H1 (cell line): ENCODE measurements around the gene STXBP6. TPM values are rescaled to one million over a fixed set of nuclear protein-coding genes. Genes with fewer than 3 reads are reported as not detected.

Experiments
- CTCF ChIA-PET: fragments of 300-600 bp; sonication (Branson Sonifier 250); formaldehyde crosslinking; loops from one replicate; lab custom pipeline; 2021; ENCODE audit not compliant: partially characterized antibody; lab: Charles Lee
- POLR2A ChIA-PET: fragments of 300-600 bp; sonication (Branson Sonifier 250); formaldehyde crosslinking; loops from one replicate; lab custom pipeline; 2021; ENCODE audit warnings: inconsistent platforms; ENCODE audit not compliant: partially characterized antibody; lab: Charles Lee
- DNase-seq, 2 experiments: peaks; one replicate each; pipeline versions ENCODE4 v3.0.0 to v3.0.0-alpha.2; 2010 to 2022; ENCODE audit warnings: low spot score in 2 of 2, low read depth in 1 of 2, mixed read lengths in 1 of 2
- FAIRE-seq: peaks from 2 replicates; lab custom pipeline; 2011; peaks lifted over from hg19 to GRCh38; lab: Jason Lieb, UNC
- H2AFZ ChIP-seq: 2 replicates; pipeline ENCODE4 v1.8.1; 2012; ENCODE audit warnings: low read length, inconsistent platforms
- H2AK5ac ChIP-seq: 2 replicates; pipeline ENCODE4 v1.6.1; 2013; ENCODE audit warnings: low read depth, low read length
- H2BK120ac ChIP-seq: replicated peaks from 2 replicates; pipeline ENCODE3; 2013; ENCODE audit warnings: low read depth, low read length, inconsistent platforms
- H2BK12ac ChIP-seq: 2 replicates; pipeline ENCODE4 v1.6.1; 2013; ENCODE audit warnings: low read depth, low read length
- H2BK15ac ChIP-seq: 2 replicates; pipeline ENCODE4 v1.6.1; 2013; ENCODE audit warnings: low read length
- H2BK20ac ChIP-seq: 2 replicates; pipeline ENCODE4 v1.6.1; 2013; ENCODE audit warnings: low read length
- H2BK5ac ChIP-seq: 2 replicates; pipeline ENCODE4 v1.6.1; 2013; ENCODE audit warnings: low read depth, low read length
- H3K14ac ChIP-seq: 2 replicates; pipeline ENCODE4 v1.6.1; 2013; ENCODE audit warnings: inconsistent platforms; ENCODE audit not compliant: insufficient read length
- H3K18ac ChIP-seq: 2 replicates; pipeline ENCODE4 v1.6.1; 2013; ENCODE audit warnings: low read length; ENCODE audit errors: extremely low read depth
- H3K23ac ChIP-seq: 2 replicates; pipeline ENCODE4 v1.6.1; 2013; ENCODE audit warnings: inconsistent platforms; ENCODE audit not compliant: insufficient read length
- H3K23me2 ChIP-seq: 2 replicates; pipeline ENCODE4 v1.6.1; 2013; ENCODE audit warnings: low read depth, low read length
- H3K27ac ChIP-seq: 2 replicates; pipeline ENCODE4 v1.6.1; 2011; ENCODE audit warnings: low read depth, low read length, inconsistent platforms
- H3K27me3 ChIP-seq, 4 experiments: replicated peaks in 1 of 4; 1 replicate in 1 of 4; 2 replicates in 3 of 4; pipeline versions ENCODE4 v1.6.1 to v1.8.1; 2011 to 2013; ENCODE audit warnings: low read length in 3 of 4, mild to moderate bottlenecking in 3 of 4, inconsistent platforms in 2 of 4, mixed read lengths in 2 of 4, moderate library complexity in 1 of 4; ENCODE audit not compliant: control insufficient read depth in 3 of 4, insufficient read depth in 3 of 4; ENCODE audit errors: extremely low read depth in 1 of 4
- H3K36me3 ChIP-seq, 4 experiments: 2 replicates each; pipeline versions ENCODE4 v1.6.1 to v1.8.1; 2011 to 2013; ENCODE audit warnings: mild to moderate bottlenecking in 4 of 4, low read length in 3 of 4, moderate library complexity in 2 of 4, control low read depth in 1 of 4, inconsistent platforms in 1 of 4; ENCODE audit not compliant: insufficient read depth in 4 of 4, control insufficient read depth in 2 of 4
- H3K4ac ChIP-seq: replicated peaks from 2 replicates; pipeline ENCODE3; 2013; ENCODE audit warnings: low read length, low read depth, mixed read lengths, inconsistent platforms; ENCODE audit not compliant: insufficient read length
- H3K4me1 ChIP-seq, 4 experiments: replicated peaks in 1 of 4; 1 replicate in 1 of 4; 2 replicates in 3 of 4; pipeline versions ENCODE4 v1.6.1 to v1.8.1; 2011 to 2013; ENCODE audit warnings: low read length in 3 of 4, inconsistent platforms in 2 of 4, mixed read lengths in 1 of 4; ENCODE audit not compliant: insufficient read depth in 4 of 4, control insufficient read depth in 3 of 4
- H3K4me2 ChIP-seq, 2 experiments: 2 replicates each; pipeline versions ENCODE4 v1.6.1 to v1.8.1; 2011 to 2013; ENCODE audit warnings: low read depth in 2 of 2, low read length in 2 of 2, control low read depth in 1 of 2, inconsistent platforms in 1 of 2, mild to moderate bottlenecking in 1 of 2; ENCODE audit not compliant: insufficient read depth in 1 of 2
- H3K4me3 ChIP-seq, 4 experiments: fragments of 200-600, 300-600 bp in 1 of 4; sonication (generic), shearing (Covaris generic), sonication (Bioruptor Twin) in 1 of 4; 2 replicates each; pipeline versions ENCODE4 v1.5.1 to v1.8.1; 2011 to 2016; ENCODE audit warnings: low read length in 4 of 4, low read depth in 3 of 4, control low read depth in 2 of 4, inconsistent platforms in 2 of 4, mild to moderate bottlenecking in 2 of 4, mixed read lengths in 1 of 4, moderate library complexity in 1 of 4; ENCODE audit not compliant: insufficient read depth in 2 of 4; ENCODE audit errors: extremely low read depth in 1 of 4
- H3K56ac ChIP-seq: replicated peaks from 2 replicates; pipeline ENCODE3; 2013; ENCODE audit warnings: low read depth, mild to moderate bottlenecking, mixed read lengths, low read length, inconsistent platforms; ENCODE audit not compliant: insufficient read length
- H3K79me1 ChIP-seq: 2 replicates; pipeline ENCODE4 v1.6.1; 2013; ENCODE audit warnings: low read depth, low read length, control low read depth
- H3K79me2 ChIP-seq, 2 experiments: 2 replicates each; pipeline versions ENCODE4 v1.6.1 to v1.8.1; 2012 to 2013; ENCODE audit warnings: low read length in 2 of 2, mild to moderate bottlenecking in 2 of 2, inconsistent platforms in 1 of 2; ENCODE audit not compliant: insufficient read depth in 2 of 2, control insufficient read depth in 1 of 2
- H3K9ac ChIP-seq, 4 experiments: replicated peaks in 1 of 4; 1 replicate in 1 of 4; 2 replicates in 3 of 4; pipeline versions ENCODE4 v1.6.1 to v1.8.1; 2011 to 2013; ENCODE audit warnings: low read depth in 3 of 4, low read length in 3 of 4, control low read depth in 2 of 4, mild to moderate bottlenecking in 2 of 4, moderate library complexity in 2 of 4, inconsistent platforms in 1 of 4; ENCODE audit errors: extremely low read depth in 1 of 4
- H3K9me3 ChIP-seq, 2 experiments: 2 replicates each; pipeline versions ENCODE4 v1.6.1 to v1.8.1; 2012 to 2013; ENCODE audit warnings: mild to moderate bottlenecking in 2 of 2, moderate library complexity in 2 of 2, control low read depth in 1 of 2, inconsistent platforms in 1 of 2, low read depth in 1 of 2, low read length in 1 of 2, mixed read lengths in 1 of 2; ENCODE audit not compliant: insufficient read depth in 2 of 2
- H4K20me1 ChIP-seq, 2 experiments: replicated peaks in 1 of 2; 2 replicates each; pipeline versions ENCODE3 to v1.8.1; 2011 to 2013; ENCODE audit warnings: inconsistent platforms in 2 of 2, low read length in 2 of 2, mild to moderate bottlenecking in 1 of 2; ENCODE audit not compliant: insufficient read depth in 2 of 2, control insufficient read depth in 1 of 2
- H4K5ac ChIP-seq: 2 replicates; pipeline ENCODE4 v1.6.1; 2013; ENCODE audit warnings: low read length, low read depth, mixed read lengths, inconsistent platforms; ENCODE audit not compliant: insufficient read length
- H4K8ac ChIP-seq: 2 replicates; pipeline ENCODE4 v1.8.0; 2013; ENCODE audit warnings: mild to moderate bottlenecking, moderate library complexity, low read length, inconsistent platforms; ENCODE audit not compliant: insufficient read depth; ENCODE audit errors: extremely low read depth
- H4K91ac ChIP-seq: replicated peaks from 2 replicates; pipeline ENCODE3; 2013; ENCODE audit warnings: low read length, mixed read lengths, inconsistent platforms; ENCODE audit not compliant: insufficient read length
- ASH2L ChIP-seq: fragments of 200-600, 300-600 bp; sonication (generic); IDR thresholded peaks from one replicate; pipeline ENCODE4 v1.7.1; 2017; ENCODE audit warnings: low read length
- BRCA1 ChIP-seq: IDR thresholded peaks from 2 replicates; pipeline ENCODE4 v1.6.1; 2012; ENCODE audit warnings: low read depth, low read length, improper control_type of control experiment
- CEBPB ChIP-seq: IDR thresholded peaks from 2 replicates; pipeline ENCODE4 v1.6.1; 2012; ENCODE audit warnings: low read depth, low read length
- CHD1 ChIP-seq: IDR thresholded peaks from 2 replicates; pipeline ENCODE4 v1.6.1; 2012; ENCODE audit warnings: low read depth, low read length, improper control_type of control experiment
- CHD2 ChIP-seq: IDR thresholded peaks from 2 replicates; pipeline ENCODE4 v1.6.1; 2012; ENCODE audit warnings: low read length, improper control_type of control experiment
- CTBP2 ChIP-seq: IDR thresholded peaks from 2 replicates; pipeline ENCODE4 v1.7.0; 2011; ENCODE audit warnings: borderline replicate concordance, mild to moderate bottlenecking, moderate library complexity, mixed read lengths, low read length; ENCODE audit not compliant: insufficient read depth, insufficient read length
- EP300 ChIP-seq, 2 experiments: IDR thresholded peaks; 1 replicate in 1 of 2; 2 replicates in 1 of 2; pipeline ENCODE4 v1.6.1; 2011 to 2012; ENCODE audit warnings: low read depth in 2 of 2, low read length in 2 of 2, mild to moderate bottlenecking in 2 of 2, borderline replicate concordance in 1 of 2, inconsistent platforms in 1 of 2, moderate library complexity in 1 of 2
- FOSL1 ChIP-seq: IDR thresholded peaks from 2 replicates; pipeline ENCODE4 v1.6.1; 2011; ENCODE audit warnings: mild to moderate bottlenecking, low read depth, low read length, moderate library complexity; ENCODE audit not compliant: insufficient read depth
- NRF1 ChIP-seq: IDR thresholded peaks from 2 replicates; pipeline ENCODE4 v1.6.1; 2011; ENCODE audit warnings: mild to moderate bottlenecking, low read depth, low read length, improper control_type of control experiment
- RNF2 ChIP-seq: fragments of 200-900, 300-1000 bp; sonication (generic); IDR thresholded peaks from 2 replicates; pipeline ENCODE4 v1.7.1; 2016; ENCODE audit warnings: borderline replicate concordance, low read depth, mild to moderate bottlenecking, antibody characterized with exemption, low read length; ENCODE audit not compliant: poor library complexity, severe bottlenecking; ENCODE audit errors: missing control alignments
- SAP30 ChIP-seq: fragments of 300-600 bp; sonication (generic); IDR thresholded peaks from 2 replicates; pipeline ENCODE4 v1.7.1; 2012; ENCODE audit warnings: low read length, moderate library complexity, mild to moderate bottlenecking, inconsistent platforms; ENCODE audit not compliant: insufficient read depth, insufficient replicate concordance
- SIRT6 ChIP-seq: IDR thresholded peaks from one replicate; pipeline ENCODE4 v1.7.1; 2012; ENCODE audit warnings: low read length, inconsistent platforms
- TBP ChIP-seq: IDR thresholded peaks from 2 replicates; pipeline ENCODE4 v1.6.1; 2011; ENCODE audit warnings: low read depth, low read length, improper control_type of control experiment
- YY1 ChIP-seq: IDR thresholded peaks from 2 replicates; pipeline ENCODE4 v1.6.1; 2011; ENCODE audit warnings: low read depth, mild to moderate bottlenecking, low read length
- WGBS, 2 experiments: shearing (Covaris generic) in 1 of 2; methylation state at CpG; one replicate each; pipeline versions ENCODE4 v1.1.6 to v1.1.7; 2013 to 2015; ENCODE audit warnings: low lambda C conversion rate in 2 of 2, mixed read lengths in 2 of 2, inconsistent platforms in 1 of 2, low coverage in 1 of 2, missing lambda C conversion rate in 1 of 2; ENCODE audit not compliant: insufficient replicate concordance in 2 of 2, insufficient coverage in 1 of 2, insufficient read length in 1 of 2; ENCODE audit errors: extremely low coverage in 1 of 2, missing lambda C conversion rate in 1 of 2; 5-methylcytosine and 5-hydroxymethylcytosine counted together
- polyA plus RNA-seq, 7 experiments: library from polyadenylated mRNA; depleted of rRNA in 3 of 7; stranded (reverse) in 5 of 7; unstranded in 2 of 7; fragments of >200 nt in 5 of 7; fragments of 200-250 nt in 2 of 7; gene quantifications; 1 replicate in 5 of 7; 2 replicates in 1 of 7; 4 replicates in 1 of 7; pipeline versions ENCODE4 v1.2.1 to v1.2.3, GENCODE V29; 2011 to 2013; ENCODE audit warnings: missing spikeins in 2 of 7, mixed read lengths in 2 of 7
- total RNA-seq: library from RNA; stranded (reverse); fragmentation: NEBNext Ultra II Directional; extraction: Animal tissue kit (Norgen Biotek cat#: 25700); gene quantifications from 2 replicates; pipeline ENCODE4 v1.2.1, GENCODE V29; 2021

Gene STXBP6
- total and polyA plus RNA-seq, 2 of the 8 experiments (the other 6 are each of a cell fraction or from before 2014, with no cell fraction given): 9.4 to 18.1 TPM

- ChIA-PET POLR2A (no interaction called here), CTCF (no interaction called here)
- Histone ChIP-seq H4K8ac (no peak overlapping the region), H3K23ac (no peak overlapping the region), H2BK20ac (no peak overlapping the region), H3K9ac (no peak overlapping the region), H3K27ac (no peak overlapping the region), H3K27me3 (no peaks in the 10 kb centered on the region), H4K20me1 (no peaks in the 10 kb centered on the region), H3K4ac (no peak overlapping the region), H4K91ac (no peak overlapping the region), H3K79me1 (no peaks in the 10 kb centered on the region), H3K14ac (no peak overlapping the region), H3K23me2 (no peaks in the 10 kb centered on the region), H3K4me3 (no peak overlapping the region), H2BK120ac (no peak overlapping the region), H2AFZ (no peak overlapping the region), H2BK12ac (no peak overlapping the region), H3K4me1 (no peaks in the 10 kb centered on the region), H4K5ac (no peak overlapping the region), H2BK5ac (no peak overlapping the region), H2AK5ac (no peak overlapping the region), H2BK15ac (no peak overlapping the region), H3K79me2 (no peaks in the 10 kb centered on the region), H3K9me3 (no peaks in the 10 kb centered on the region), H3K36me3 (no peaks in the 10 kb centered on the region), H3K56ac (no peak overlapping the region), H3K18ac (no peak overlapping the region), H3K4me2 (no peak overlapping the region)
- WGBS, 2 experiments: 58% methylated on average over 1 of the region's 1 CpG; no CpG with 5 or more reads in 1 of the 2 experiments
- FAIRE-seq (no peak), DNase-seq (no peak)
- TF ChIP-seq NRF1: no peak
- no peak for TF ChIP-seq YY1
- TF ChIP-seq TBP: no peak
- no peak for TF ChIP-seq SAP30
- no peak for TF ChIP-seq EP300 (IDR thresholded peaks at IDR 0.05; ENCODE audit: borderline replicate concordance in 1 of 2, low read depth in 2 of 2, low read length in 2 of 2)
- no peak for TF ChIP-seq ASH2L
- TF ChIP-seq CHD2: no peak
- TF ChIP-seq FOSL1: no peak
- TF ChIP-seq CEBPB: no peak
- no peak for TF ChIP-seq BRCA1
- TF ChIP-seq CHD1: no peak
- no peak for TF ChIP-seq SIRT6
- no peak for TF ChIP-seq CTBP2
- TF ChIP-seq RNF2: no peak
Measured at GRCh38 chr14:24876996-24877395, 173.0 kb downstream of the STXBP6 start.
